Endodermal cell (in vitro differentiated cells): ENCODE data around the gene RAD1. TPM values are rescaled to one million over a fixed set of nuclear protein-coding genes. Genes with fewer than 3 reads are reported as not detected.

Experiments
- DNase-seq: peaks from one replicate; pipeline ENCODE4 v3.0.0-alpha.2; 2017
- H3K27ac ChIP-seq: 2 replicates; pipeline ENCODE4 v1.5.1; 2013; ENCODE audit warnings: mild to moderate bottlenecking, low read depth, low read length, moderate library complexity
- H3K27me3 ChIP-seq: 2 replicates; pipeline ENCODE4 v1.6.1; 2013; ENCODE audit warnings: mild to moderate bottlenecking, low read length, moderate library complexity; ENCODE audit not compliant: insufficient read depth, control insufficient read depth, poor library complexity, severe bottlenecking
- H3K36me3 ChIP-seq: 2 replicates; pipeline ENCODE4 v1.7.0; 2013; ENCODE audit warnings: mild to moderate bottlenecking, low read length, moderate library complexity; ENCODE audit not compliant: control insufficient read depth, insufficient read depth
- H3K4me1 ChIP-seq: one replicate; pipeline ENCODE4 v1.7.0; 2013; ENCODE audit warnings: low read length; ENCODE audit not compliant: control insufficient read depth, insufficient read depth
- H3K4me3 ChIP-seq: 2 replicates; pipeline ENCODE4 v1.5.1; 2013; ENCODE audit warnings: mild to moderate bottlenecking, low read length, moderate library complexity
- H3K9ac ChIP-seq: 2 replicates; pipeline ENCODE4 v1.6.1; 2013; ENCODE audit warnings: mild to moderate bottlenecking, low read length, moderate library complexity; ENCODE audit not compliant: poor library complexity, severe bottlenecking; ENCODE audit errors: extremely low read depth
- H3K9me3 ChIP-seq: 2 replicates; pipeline ENCODE4 v1.6.1; 2013; ENCODE audit warnings: mild to moderate bottlenecking, low read length, moderate library complexity; ENCODE audit not compliant: control insufficient read depth
- H3K27ac Mint-ChIP-seq: 2 replicates; pipeline ENCODE4 v1.8.0; 2020; ENCODE audit warnings: mixed read lengths
- H3K27me3 Mint-ChIP-seq: 2 replicates; pipeline ENCODE4 v1.8.0; 2021; ENCODE audit warnings: mild to moderate bottlenecking, mixed read lengths; ENCODE audit not compliant: insufficient read depth
- H3K36me3 Mint-ChIP-seq: 2 replicates; pipeline ENCODE4 v1.8.0; 2020; ENCODE audit warnings: low read depth, mixed read lengths
- H3K4me1 Mint-ChIP-seq: 2 replicates; pipeline ENCODE4 v1.8.0; 2020; ENCODE audit warnings: mixed read lengths
- H3K4me3 Mint-ChIP-seq: 2 replicates; pipeline ENCODE4 v1.8.0; 2020; ENCODE audit warnings: mild to moderate bottlenecking, moderate library complexity, mixed read lengths
- H3K9me3 Mint-ChIP-seq: 2 replicates; pipeline ENCODE4 v1.8.0; 2020; ENCODE audit warnings: mild to moderate bottlenecking, mixed read lengths
- WGBS, 2 experiments: methylation state at CpG; one replicate each; pipeline versions ENCODE4 v1.1.5 to v1.1.7; 2013; ENCODE audit warnings: missing lambda C conversion rate in 2 of 2, mixed read lengths in 1 of 2; ENCODE audit not compliant: insufficient coverage in 1 of 2, insufficient read length in 1 of 2; 5-methylcytosine and 5-hydroxymethylcytosine counted together
- total RNA-seq, 2 donors: library from RNA; stranded (reverse); fragmentation: NEBNext Ultra II Directional in 1 of 2; extraction: Animal tissue kit (Norgen Biotek cat#: 25700) in 1 of 2; gene quantifications; 2 replicates in 1 of 2; 3 replicates in 1 of 2; pipeline ENCODE4 v1.2.1, GENCODE V29; 2021
- TF ChIP-seq, protein P1 (sequence below): fragments of 200-600 bp; sonication (generic); conservative IDR thresholded peaks from 2 replicates; pipeline ENCODE4 v1.5.0; 2021; ENCODE audit warnings: antibody characterized with exemption, mild to moderate bottlenecking

Gene RAD1
- total RNA-seq, 2 donors from 2014 or later, result 29.3 to 29.8 TPM

DNA sequence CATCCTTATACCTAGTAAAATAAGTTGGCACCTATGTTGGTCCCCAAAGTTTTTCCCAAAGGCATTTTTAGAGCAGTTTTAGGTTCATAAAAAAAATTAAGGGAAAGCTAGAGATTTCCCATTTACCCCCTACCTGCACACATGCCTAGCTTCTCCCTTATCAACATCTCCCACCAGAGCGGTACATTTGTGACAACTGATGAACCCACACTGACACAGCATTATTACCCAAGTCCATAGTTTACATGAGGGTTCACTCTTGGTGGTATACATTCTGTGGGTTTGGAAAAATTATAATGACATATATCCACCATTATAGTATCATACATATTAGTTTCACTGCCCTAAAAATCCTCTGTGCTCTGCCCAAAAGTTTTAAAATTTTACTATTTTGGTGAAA is 12.0 kb downstream of the RAD1 start:
- Histone ChIP-seq H3K36me3 (peaks cover 27% of the 10 kb centered on the region), H3K4me3 (no peak overlapping the region), H3K9ac (no peak overlapping the region), H3K27me3 (no peaks in the 10 kb centered on the region), H3K9me3 (no peaks in the 10 kb centered on the region), H3K27ac (no peak overlapping the region), H3K4me1 (no peaks in the 10 kb centered on the region)
- DNase-seq, result no peak
- Mint-ChIP-seq H3K4me1 (no peaks in the 10 kb centered on the region), H3K27me3 (no peaks in the 10 kb centered on the region), H3K9me3 (no peaks in the 10 kb centered on the region), H3K4me3 (no peak overlapping the region), H3K36me3 (peaks cover 20% of the 10 kb centered on the region), H3K27ac (no peak overlapping the region)
- TF ChIP-seq, protein P1, sequence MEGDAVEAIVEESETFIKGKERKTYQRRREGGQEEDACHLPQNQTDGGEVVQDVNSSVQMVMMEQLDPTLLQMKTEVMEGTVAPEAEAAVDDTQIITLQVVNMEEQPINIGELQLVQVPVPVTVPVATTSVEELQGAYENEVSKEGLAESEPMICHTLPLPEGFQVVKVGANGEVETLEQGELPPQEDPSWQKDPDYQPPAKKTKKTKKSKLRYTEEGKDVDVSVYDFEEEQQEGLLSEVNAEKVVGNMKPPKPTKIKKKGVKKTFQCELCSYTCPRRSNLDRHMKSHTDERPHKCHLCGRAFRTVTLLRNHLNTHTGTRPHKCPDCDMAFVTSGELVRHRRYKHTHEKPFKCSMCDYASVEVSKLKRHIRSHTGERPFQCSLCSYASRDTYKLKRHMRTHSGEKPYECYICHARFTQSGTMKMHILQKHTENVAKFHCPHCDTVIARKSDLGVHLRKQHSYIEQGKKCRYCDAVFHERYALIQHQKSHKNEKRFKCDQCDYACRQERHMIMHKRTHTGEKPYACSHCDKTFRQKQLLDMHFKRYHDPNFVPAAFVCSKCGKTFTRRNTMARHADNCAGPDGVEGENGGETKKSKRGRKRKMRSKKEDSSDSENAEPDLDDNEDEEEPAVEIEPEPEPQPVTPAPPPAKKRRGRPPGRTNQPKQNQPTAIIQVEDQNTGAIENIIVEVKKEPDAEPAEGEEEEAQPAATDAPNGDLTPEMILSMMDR, result no peak
- 95% methylated on average over 1 of the region's 1 CpG; no CpG with 5 or more reads in 1 of the 2 experiments for WGBS, 2 experiments

DNA sequence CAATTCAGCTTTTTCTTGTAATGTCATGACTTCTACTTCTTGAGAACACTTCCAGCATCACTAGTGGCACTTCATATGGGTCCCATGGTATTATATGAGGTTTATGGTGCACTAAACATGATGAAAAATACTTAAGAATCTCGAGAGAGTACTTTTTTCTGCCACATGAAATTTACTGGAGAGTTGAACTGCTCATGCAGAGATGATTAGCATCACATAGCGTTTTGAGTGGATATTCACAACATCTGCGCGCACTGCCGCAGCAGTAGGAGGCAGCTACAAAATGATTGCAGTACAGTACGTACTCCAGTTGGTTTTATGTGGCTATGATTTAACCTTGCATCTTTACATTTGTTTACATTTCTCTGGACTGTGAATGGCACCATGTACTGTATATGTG is 14.7 kb downstream of the RAD1 start:
- Histone ChIP-seq H3K9ac (no peak overlapping the region), H3K4me3 (no peak overlapping the region), H3K4me1 (peaks cover 4% of the 10 kb centered on the region), H3K27ac (no peak overlapping the region), H3K9me3 (no peaks in the 10 kb centered on the region), H3K36me3 (peaks cover 13% of the 10 kb centered on the region), H3K27me3 (no peaks in the 10 kb centered on the region)
- H3K4me3 Mint-ChIP-seq, result no peak overlapping the region
- no peaks in the 10 kb centered on the region for H3K27me3 Mint-ChIP-seq
- no peaks in the 10 kb centered on the region for H3K9me3 Mint-ChIP-seq
- TF ChIP-seq, protein P1, result no peak
- no peak overlapping the region for H3K27ac Mint-ChIP-seq
- no peak for DNase-seq
- peaks cover 11% of the 10 kb centered on the region for H3K4me1 Mint-ChIP-seq
- H3K36me3 Mint-ChIP-seq, result peaks cover 14% of the 10 kb centered on the region
- 91 to 92% methylated on average over 6 of the region's 6 CpGs for WGBS, 2 experiments

DNA sequence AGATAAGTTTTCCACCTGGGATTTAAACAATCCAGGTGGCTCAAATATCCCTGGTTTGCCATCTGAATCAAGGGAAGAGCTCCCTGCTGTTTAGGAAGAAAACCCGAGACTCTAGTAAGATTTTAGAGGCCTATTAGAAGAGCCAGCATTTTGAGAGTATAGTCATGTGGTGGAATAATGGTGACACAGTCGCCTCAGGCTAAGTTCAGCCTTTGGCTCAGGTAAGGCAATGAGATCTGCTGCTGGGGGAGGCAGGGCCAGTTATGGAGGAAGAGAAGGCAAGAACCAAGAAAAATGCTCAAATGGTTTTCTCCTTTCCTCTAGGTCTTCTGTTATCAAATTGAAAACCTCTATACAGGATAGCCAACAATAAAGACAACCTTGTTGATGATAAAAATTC is 16.2 kb downstream of the RAD1 start:
- no peaks in the 10 kb centered on the region for H3K27me3 Mint-ChIP-seq
- H3K4me1 Mint-ChIP-seq, result peaks cover 15% of the 10 kb centered on the region
- H3K27ac Mint-ChIP-seq, result no peak overlapping the region

More for the DNA sequence above, 16.2 kb downstream of the RAD1 start:
- Mint-ChIP-seq H3K9me3 (no peaks in the 10 kb centered on the region), H3K36me3 (peaks cover 7% of the 10 kb centered on the region), H3K4me3 (no peak overlapping the region)
- peaks cover 3% of the 10 kb centered on the region for H3K36me3 ChIP-seq
- peaks cover 7% of the 10 kb centered on the region for H3K4me1 ChIP-seq
- H3K4me3 ChIP-seq, result no peak overlapping the region
- no peaks in the 10 kb centered on the region for H3K9me3 ChIP-seq
- no peak for DNase-seq
- WGBS, 2 experiments, result 78 to 100% methylated on average over 2 of the region's 2 CpGs
- no peak overlapping the region for H3K27ac ChIP-seq
- H3K27me3 ChIP-seq, result no peaks in the 10 kb centered on the region
- TF ChIP-seq, protein P1, result no peak
- no peak overlapping the region for H3K9ac ChIP-seq
